Esophagus squamous epithelium (tissue), 4 donors: Measurements from ENCODE around the gene SLC35F4.

ENCODE experiments used
- POLR2A ChIP-seq, 4 donors: fragments of 450-650 bp; IDR thresholded peaks; one replicate each; pipeline ENCODE4 v1.6.1; 2017; ENCODE audit warnings: antibody characterized with exemption in 4 of 4, mild to moderate bottlenecking in 4 of 4, moderate library complexity in 3 of 4
- TF ChIP-seq, protein P1 (sequence below), 6 experiments: fragments of 450-650 bp in 4 of 6; fragments of 200-600 bp in 2 of 6; sonication (generic) in 2 of 6; IDR thresholded peaks; one replicate each; pipeline ENCODE4 v1.5.1; 2016 to 2019; ENCODE audit warnings: antibody characterized with exemption in 6 of 6, mild to moderate bottlenecking in 4 of 6, moderate library complexity in 4 of 6

GRCh38 chr14:57771801-57772200, 94.1 kb downstream of the SLC35F4 start:
- TF ChIP-seq, protein P1, sequence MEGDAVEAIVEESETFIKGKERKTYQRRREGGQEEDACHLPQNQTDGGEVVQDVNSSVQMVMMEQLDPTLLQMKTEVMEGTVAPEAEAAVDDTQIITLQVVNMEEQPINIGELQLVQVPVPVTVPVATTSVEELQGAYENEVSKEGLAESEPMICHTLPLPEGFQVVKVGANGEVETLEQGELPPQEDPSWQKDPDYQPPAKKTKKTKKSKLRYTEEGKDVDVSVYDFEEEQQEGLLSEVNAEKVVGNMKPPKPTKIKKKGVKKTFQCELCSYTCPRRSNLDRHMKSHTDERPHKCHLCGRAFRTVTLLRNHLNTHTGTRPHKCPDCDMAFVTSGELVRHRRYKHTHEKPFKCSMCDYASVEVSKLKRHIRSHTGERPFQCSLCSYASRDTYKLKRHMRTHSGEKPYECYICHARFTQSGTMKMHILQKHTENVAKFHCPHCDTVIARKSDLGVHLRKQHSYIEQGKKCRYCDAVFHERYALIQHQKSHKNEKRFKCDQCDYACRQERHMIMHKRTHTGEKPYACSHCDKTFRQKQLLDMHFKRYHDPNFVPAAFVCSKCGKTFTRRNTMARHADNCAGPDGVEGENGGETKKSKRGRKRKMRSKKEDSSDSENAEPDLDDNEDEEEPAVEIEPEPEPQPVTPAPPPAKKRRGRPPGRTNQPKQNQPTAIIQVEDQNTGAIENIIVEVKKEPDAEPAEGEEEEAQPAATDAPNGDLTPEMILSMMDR (IDR thresholded peaks at IDR 0.05) = no peak
- TF ChIP-seq POLR2A (IDR thresholded peaks at IDR 0.05) = no peak
